NT2/D1 (cell line): Measurements from ENCODE around the gene RNF40.

Experiments
- YY1 ChIP-seq: IDR thresholded peaks from 2 replicates; pipeline ENCODE4 v1.6.1; 2011; ENCODE audit not compliant: insufficient read length, insufficient read depth
- ZNF274 ChIP-seq: IDR thresholded peaks from 2 replicates; pipeline ENCODE4 v1.6.1; 2011; ENCODE audit warnings: mild to moderate bottlenecking, low read depth, low read length

DNA sequence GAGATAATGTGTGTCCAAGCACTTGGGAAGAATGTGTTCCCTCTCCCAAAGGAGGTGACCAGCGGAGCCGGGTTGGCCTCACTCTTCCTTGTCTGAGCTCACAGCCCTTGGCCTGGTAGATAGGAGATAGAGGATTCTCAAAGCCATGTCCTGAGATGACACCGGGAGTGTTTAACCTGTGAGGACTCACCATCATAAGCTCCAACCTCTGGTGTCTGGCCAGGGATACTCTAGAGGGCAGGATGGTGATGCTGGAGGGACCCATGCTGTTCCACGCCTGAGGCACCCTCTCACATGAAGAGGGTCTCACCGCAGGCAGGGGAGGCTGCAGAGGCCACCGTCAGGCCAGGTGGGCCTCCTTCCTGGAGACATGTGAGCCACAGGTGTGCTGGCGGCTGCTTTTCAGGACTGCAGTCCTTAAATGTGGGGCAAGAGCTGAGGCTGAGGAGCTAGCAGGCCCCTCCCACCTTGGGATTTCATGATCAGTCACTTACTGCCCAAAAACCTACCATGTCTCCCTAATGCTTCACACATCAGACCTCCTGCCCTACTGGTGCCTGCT, 31.5 kb downstream of the RNF40 start:
- TF ChIP-seq YY1 (no peak), ZNF274 (no peak)
